GM18498 (cell line): ENCODE measurements around the gene TICAM1.

Experiments used
- ATAC-seq: cut with Tn5 transposase; IDR thresholded peaks from one replicate; pipeline ENCODE4 v1.9.1; 2021; ENCODE audit warnings: mild to moderate bottlenecking, moderate library complexity; ENCODE audit not compliant: unreplicated experiment

Gene TICAM1

DNA sequence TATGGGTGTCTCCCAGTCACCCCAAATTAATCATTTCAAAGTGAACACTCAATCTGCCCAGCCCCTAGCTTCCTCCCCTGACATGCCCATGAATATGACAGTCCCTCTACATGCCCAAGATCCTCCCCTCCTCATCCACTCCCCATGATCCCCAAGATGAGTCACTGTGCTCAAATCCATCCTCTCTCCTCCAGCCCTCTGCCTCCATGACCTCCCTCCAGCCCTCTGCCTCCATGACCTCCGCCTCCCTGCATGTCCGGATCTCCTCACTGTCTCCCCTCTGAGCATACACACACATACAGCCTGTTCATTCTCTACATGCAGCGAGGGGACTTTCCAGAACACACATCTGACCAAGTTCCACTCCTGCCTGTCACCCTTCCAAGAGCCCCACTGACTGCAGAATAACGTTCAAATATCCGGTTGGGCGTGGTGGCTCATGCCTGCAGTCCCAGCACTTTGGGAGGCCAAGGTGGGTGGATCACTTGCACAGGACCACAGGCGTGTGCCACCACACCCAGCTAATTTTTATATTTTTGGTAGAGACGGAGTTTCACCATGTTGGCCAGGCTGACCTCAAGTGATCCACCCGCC is 58.4 kb downstream of the TICAM1 start:
- no peak for ATAC-seq

DNA sequence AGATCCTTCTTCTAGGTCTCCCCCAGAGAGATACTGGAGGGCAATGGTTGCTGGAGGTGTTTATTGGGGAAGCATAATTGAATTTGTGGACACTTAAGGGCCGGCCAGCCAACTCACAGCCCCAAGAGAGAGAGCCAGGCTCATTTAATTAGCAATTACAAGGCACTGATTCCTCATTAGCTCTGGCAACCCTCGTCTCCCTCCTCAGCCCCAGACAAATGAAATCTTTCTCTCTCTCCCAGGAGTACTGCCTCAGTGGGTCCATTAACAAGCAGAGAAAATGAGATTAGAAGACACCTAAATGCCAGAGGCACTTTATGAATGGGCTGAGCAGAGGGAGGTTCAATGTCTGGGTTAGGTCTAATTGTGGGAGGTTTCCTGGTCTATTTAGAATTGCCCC is 58.9 kb downstream of the TICAM1 start:
- ATAC-seq, result no peak

DNA sequence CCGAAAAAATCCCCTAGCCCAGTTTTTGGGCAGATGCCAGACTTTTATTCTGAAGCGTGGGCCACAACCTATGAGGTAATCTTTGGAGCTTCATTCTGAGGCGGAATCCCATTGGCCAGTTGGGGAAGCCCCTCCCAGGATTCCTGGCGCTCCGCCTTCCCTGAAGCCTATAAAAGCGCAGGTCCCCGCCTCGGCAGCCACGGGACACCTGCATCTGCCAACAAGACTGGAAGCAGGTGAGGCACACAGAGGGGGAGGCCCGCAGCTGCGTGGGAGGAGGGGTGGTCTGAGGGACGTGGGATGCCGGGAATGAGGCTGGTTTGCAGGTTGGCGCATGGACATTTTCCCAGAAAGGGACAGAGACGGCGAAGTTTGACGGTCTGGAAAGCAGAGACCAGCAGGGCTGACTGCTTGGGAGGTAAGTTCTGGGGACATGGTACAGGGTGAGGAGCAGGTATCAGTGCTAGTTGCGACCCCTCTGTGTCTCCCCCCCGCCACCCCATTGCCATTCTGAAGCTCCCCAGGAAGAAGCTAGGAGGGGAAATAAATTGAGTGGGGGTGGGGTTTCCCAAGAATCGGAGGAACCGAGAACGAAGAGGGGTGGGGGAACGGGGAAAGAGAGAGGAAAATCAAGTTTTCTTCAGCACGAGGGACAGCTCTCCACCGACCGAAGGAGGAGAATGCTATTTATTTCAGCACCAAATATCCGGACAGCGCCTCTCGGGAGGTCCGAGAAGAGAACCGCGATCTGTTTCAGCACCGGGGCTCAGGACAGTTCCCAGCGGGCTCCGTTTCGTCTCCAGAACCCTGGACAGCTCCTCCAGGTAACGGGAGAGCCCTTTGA is 62.4 kb downstream of the TICAM1 start:
- ATAC-seq, result no peak
